GM12891 (cell line): ENCODE results near the gene CERS6.

Experiments used
- PAX5 ChIP-seq: IDR thresholded peaks from 2 replicates; pipeline ENCODE4 v1.6.1; 2011; ENCODE audit warnings: low read length, moderate library complexity, mild to moderate bottlenecking; ENCODE audit not compliant: insufficient read depth, severe bottlenecking
- POLR2A ChIP-seq: IDR thresholded peaks from 2 replicates; pipeline ENCODE4 v1.6.1; 2011; ENCODE audit warnings: low read depth, low read length, control low read depth
- POLR2AphosphoS5 ChIP-seq: IDR thresholded peaks from 2 replicates; pipeline ENCODE4 v1.6.1; 2011; ENCODE audit warnings: low read depth, low read length, control low read depth
- POU2F2 ChIP-seq: IDR thresholded peaks from 2 replicates; pipeline ENCODE4 v1.6.1; 2011; ENCODE audit warnings: low read depth, mild to moderate bottlenecking, control low read depth, low read length, moderate library complexity
- SPI1 ChIP-seq: IDR thresholded peaks from 2 replicates; pipeline ENCODE4 v1.6.1; 2011; ENCODE audit warnings: low read depth, low read length, control low read depth
- TAF1 ChIP-seq: IDR thresholded peaks from 2 replicates; pipeline ENCODE4 v1.6.1; 2011; ENCODE audit warnings: low read depth, low read length, control low read depth

DNA sequence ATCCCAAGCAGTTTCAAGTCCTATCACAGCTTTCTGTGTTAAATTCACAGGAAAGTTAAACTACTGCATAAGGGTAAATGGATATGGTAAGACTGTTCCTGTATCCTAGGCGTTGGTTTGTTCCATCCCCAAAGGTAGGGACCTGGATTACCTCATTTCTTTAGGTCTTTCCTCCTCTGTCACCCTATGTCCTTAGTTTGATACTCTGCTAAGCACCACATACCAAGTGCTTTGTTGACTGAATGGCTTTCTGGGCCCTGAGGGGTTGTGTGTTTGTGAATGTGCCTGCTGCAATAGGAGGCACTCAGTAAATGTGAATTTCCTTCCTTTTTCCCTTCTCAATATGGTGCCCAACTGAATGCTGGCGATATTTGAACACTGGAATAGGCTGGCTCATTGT, 354.2 kb downstream of the CERS6 start:
- TF ChIP-seq POLR2AphosphoS5 (no peak), POLR2A (no peak), SPI1 (no peak), PAX5 (no peak), TAF1 (no peak), POU2F2 (no peak)
